Keratinocyte (primary cell): ENCODE data around the gene NFATC3. TPM values are rescaled to one million over a fixed set of nuclear protein-coding genes. Genes with fewer than 3 reads are reported as not detected.

Experiments
- DNase-seq: peaks from one replicate; pipeline ENCODE4 v3.0.0-alpha.2; 2011; ENCODE audit warnings: low read depth, missing footprints, low spot score
- FAIRE-seq: peaks from 2 replicates; lab custom pipeline; 2011; peaks lifted over from hg19 to GRCh38; lab: Jason Lieb, UNC
- H2AFZ ChIP-seq: 2 replicates; pipeline ENCODE4 v1.6.0; 2012; ENCODE audit warnings: low read length, control low read depth, inconsistent platforms; ENCODE audit not compliant: control insufficient read depth
- H3K27ac ChIP-seq: 2 replicates; pipeline ENCODE4 v1.5.1; 2011; ENCODE audit warnings: low read length; ENCODE audit not compliant: control insufficient read depth, insufficient read depth
- H3K27me3 ChIP-seq: 3 replicates; pipeline ENCODE4 v1.6.0; 2011; ENCODE audit warnings: low read length; ENCODE audit not compliant: control insufficient read depth, insufficient read depth; ENCODE audit errors: extremely low read depth
- H3K36me3 ChIP-seq, 2 experiments: 2 replicates in 1 of 2; 3 replicates in 1 of 2; pipeline ENCODE4 v1.5.1; 2011; ENCODE audit warnings: low read length in 2 of 2, mild to moderate bottlenecking in 1 of 2; ENCODE audit not compliant: control insufficient read depth in 2 of 2, insufficient read depth in 2 of 2; ENCODE audit errors: extremely low read depth in 1 of 2
- H3K4me1 ChIP-seq: 3 replicates; pipeline ENCODE4 v1.5.1; 2011; ENCODE audit warnings: low read length; ENCODE audit not compliant: control insufficient read depth, insufficient read depth; ENCODE audit errors: extremely low read depth
- H3K4me2 ChIP-seq: 3 replicates; pipeline ENCODE4 v1.6.0; 2011; ENCODE audit warnings: low read depth, low read length; ENCODE audit not compliant: control insufficient read depth, insufficient read depth; ENCODE audit errors: extremely low read depth
- H3K4me3 ChIP-seq, 3 experiments: fragments of 200-600 bp in 1 of 3; sonication (generic) in 1 of 3; 2 replicates in 2 of 3; 3 replicates in 1 of 3; pipeline ENCODE4 v1.5.1; 2011 to 2016; ENCODE audit warnings: low read length in 3 of 3, mild to moderate bottlenecking in 3 of 3, control low read depth in 2 of 3, inconsistent platforms in 1 of 3, low read depth in 1 of 3, mixed read lengths in 1 of 3, mixed run types in 1 of 3, moderate library complexity in 1 of 3; ENCODE audit not compliant: control insufficient read depth in 2 of 3, insufficient read depth in 2 of 3; ENCODE audit errors: extremely low read depth in 1 of 3
- H3K79me2 ChIP-seq: 2 replicates; pipeline ENCODE4 v1.6.0; 2012; ENCODE audit warnings: low read length; ENCODE audit not compliant: control insufficient read depth, insufficient read depth
- H3K9ac ChIP-seq: 3 replicates; pipeline ENCODE4 v1.6.0; 2011; ENCODE audit warnings: low read length; ENCODE audit not compliant: control insufficient read depth, insufficient read depth; ENCODE audit errors: extremely low read depth
- H3K9me1 ChIP-seq: 3 replicates; pipeline ENCODE4 v1.6.0; 2011; ENCODE audit warnings: low read length; ENCODE audit not compliant: control insufficient read depth, insufficient read depth; ENCODE audit errors: extremely low read depth
- H3K9me3 ChIP-seq: 2 replicates; pipeline ENCODE4 v1.5.1; 2012; ENCODE audit warnings: low read depth, low read length; ENCODE audit not compliant: control insufficient read depth
- H4K20me1 ChIP-seq: 3 replicates; pipeline ENCODE4 v1.6.0; 2011; ENCODE audit warnings: low read length; ENCODE audit not compliant: control insufficient read depth, insufficient read depth; ENCODE audit errors: extremely low read depth
- CTCF ChIP-seq, 3 experiments: IDR thresholded peaks in 1 of 3; conservative IDR thresholded peaks in 1 of 3; optimal IDR thresholded peaks in 1 of 3; 2 replicates in 2 of 3; 3 replicates in 1 of 3; pipeline versions ENCODE3 to v1.5.1; 2011; ENCODE audit warnings: low read length in 3 of 3, mild to moderate bottlenecking in 3 of 3, moderate library complexity in 2 of 3, control low read depth in 1 of 3, inconsistent platforms in 1 of 3; ENCODE audit not compliant: insufficient read depth in 2 of 3; ENCODE audit errors: extremely low read depth in 1 of 3
- EZH2 ChIP-seq: IDR thresholded peaks from one replicate; pipeline ENCODE4 v1.6.1; 2012; ENCODE audit warnings: inconsistent platforms, mild to moderate bottlenecking, low read length, moderate library complexity
- dilution Hi-C: fragments of 300-500 bp; cut with MboI; formaldehyde crosslinking; loops from one replicate; pipeline ENCODE4 v1.7.0; 2020; ENCODE audit warnings: low sequenced_read_pairs; ENCODE audit not compliant: extremely low pct_ligation_motif_present
- polyA plus RNA-seq, 5 experiments: library from polyadenylated mRNA; depleted of rRNA in 3 of 5; stranded (reverse) in 3 of 5; stranded (forward) in 1 of 5; unstranded in 1 of 5; fragments of >200 nt; gene quantifications; 1 replicate in 1 of 5; 2 replicates in 3 of 5; 3 replicates in 1 of 5; pipeline versions ENCODE4 v1.2.1 to v1.2.3, GENCODE V29; 2011 to 2012; ENCODE audit warnings: missing spikeins in 2 of 5, low read depth in 1 of 5, low replicate concordance in 1 of 5

NFATC3 gene
- polyA plus RNA-seq, 1 donor (not counting 4 experiments of a cell fraction or from before 2014, with no cell fraction given), result 11.5 TPM

DNA sequence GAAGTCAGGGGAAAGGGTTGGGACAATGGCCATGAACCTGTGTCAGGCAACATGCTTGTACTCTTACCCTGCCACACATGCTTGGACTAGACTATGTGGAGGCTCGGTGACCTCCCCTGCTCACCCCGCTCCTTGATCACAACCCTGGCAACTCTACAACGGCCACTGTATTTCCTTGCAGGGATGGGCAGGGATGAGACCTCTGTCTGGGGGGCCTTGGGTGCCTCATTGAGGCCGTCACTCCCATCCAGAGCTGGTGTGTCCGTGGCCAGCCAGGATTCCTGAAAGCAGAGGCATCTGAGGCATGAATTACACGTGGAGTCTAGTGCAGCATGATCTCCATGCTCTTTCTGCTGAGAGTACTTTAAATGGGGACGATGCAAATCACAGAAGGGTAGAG, 161.0 kb downstream of the NFATC3 start:
- peak overlapping the region; percentile 94 to 97 (median 96) for H3K4me3 ChIP-seq
- no peak for FAIRE-seq
- no peak for DNase-seq
- H3K4me2 ChIP-seq, result peak overlapping the region; percentile 97
- H4K20me1 ChIP-seq, result no peaks in the 10 kb centered on the region
- peaks cover 0 to 7% of the 10 kb centered on the region in 2 experiments for H3K36me3 ChIP-seq
- no peak overlapping the region for H3K9ac ChIP-seq
- no peaks in the 10 kb centered on the region for H3K27me3 ChIP-seq
- no peak overlapping the region for H3K27ac ChIP-seq
- H2AFZ ChIP-seq, result no peak overlapping the region
- H3K79me2 ChIP-seq, result no peaks in the 10 kb centered on the region
- no peaks in the 10 kb centered on the region for H3K9me3 ChIP-seq
- H3K4me1 ChIP-seq, result peaks cover 18% of the 10 kb centered on the region
- peaks cover 3% of the 10 kb centered on the region for H3K9me1 ChIP-seq
- dilution Hi-C loops, result no loop called here
- TF ChIP-seq CTCF (optimal IDR thresholded peaks at IDR 0.05 in 1 of 3, IDR thresholded peaks at IDR 0.05 in 1 of 3, conservative IDR thresholded peaks at IDR 0.05 in 1 of 3; ENCODE audit: extremely low read depth in 1 of 3, insufficient read depth in 2 of 3, low read length in 3 of 3) (no peak), EZH2 (no peak)

- dilution Hi-C loops, result no loop called here
- no peak for FAIRE-seq
- no peak overlapping the region for H3K27ac ChIP-seq
Measured at GRCh38 chr16:68246666-68247065, 161.5 kb downstream of the NFATC3 start.

More at GRCh38 chr16:68246666-68247065, 161.5 kb downstream of the NFATC3 start:
- no peak for DNase-seq
- Histone ChIP-seq H3K9ac (no peak overlapping the region), H3K9me3 (no peaks in the 10 kb centered on the region), H3K4me2 (peak overlapping the region; percentile 25), H3K4me3 (no peak overlapping the region), H3K27me3 (no peaks in the 10 kb centered on the region), H3K79me2 (no peaks in the 10 kb centered on the region), H2AFZ (no peak overlapping the region), H4K20me1 (no peaks in the 10 kb centered on the region), H3K9me1 (peaks cover 3% of the 10 kb centered on the region), H3K36me3 (peaks cover 0 to 7% of the 10 kb centered on the region in 2 experiments), H3K4me1 (peaks cover 18% of the 10 kb centered on the region)
- no peak for TF ChIP-seq CTCF (optimal IDR thresholded peaks at IDR 0.05 in 1 of 3, IDR thresholded peaks at IDR 0.05 in 1 of 3, conservative IDR thresholded peaks at IDR 0.05 in 1 of 3; ENCODE audit: extremely low read depth in 1 of 3, insufficient read depth in 2 of 3, low read length in 3 of 3)
- no peak for TF ChIP-seq EZH2
